ENCODE measurements around the gene MAP4K4. TPM values are rescaled to one million over a fixed set of nuclear protein-coding genes. Genes with fewer than 3 reads are reported as not detected.

The MAP4K4 gene
- total and polyA plus RNA-seq, 2 of the 13 experiments (the other 11 are each of a cell fraction or from before 2014, with no cell fraction given): 105 to 264 TPM

DNA sequence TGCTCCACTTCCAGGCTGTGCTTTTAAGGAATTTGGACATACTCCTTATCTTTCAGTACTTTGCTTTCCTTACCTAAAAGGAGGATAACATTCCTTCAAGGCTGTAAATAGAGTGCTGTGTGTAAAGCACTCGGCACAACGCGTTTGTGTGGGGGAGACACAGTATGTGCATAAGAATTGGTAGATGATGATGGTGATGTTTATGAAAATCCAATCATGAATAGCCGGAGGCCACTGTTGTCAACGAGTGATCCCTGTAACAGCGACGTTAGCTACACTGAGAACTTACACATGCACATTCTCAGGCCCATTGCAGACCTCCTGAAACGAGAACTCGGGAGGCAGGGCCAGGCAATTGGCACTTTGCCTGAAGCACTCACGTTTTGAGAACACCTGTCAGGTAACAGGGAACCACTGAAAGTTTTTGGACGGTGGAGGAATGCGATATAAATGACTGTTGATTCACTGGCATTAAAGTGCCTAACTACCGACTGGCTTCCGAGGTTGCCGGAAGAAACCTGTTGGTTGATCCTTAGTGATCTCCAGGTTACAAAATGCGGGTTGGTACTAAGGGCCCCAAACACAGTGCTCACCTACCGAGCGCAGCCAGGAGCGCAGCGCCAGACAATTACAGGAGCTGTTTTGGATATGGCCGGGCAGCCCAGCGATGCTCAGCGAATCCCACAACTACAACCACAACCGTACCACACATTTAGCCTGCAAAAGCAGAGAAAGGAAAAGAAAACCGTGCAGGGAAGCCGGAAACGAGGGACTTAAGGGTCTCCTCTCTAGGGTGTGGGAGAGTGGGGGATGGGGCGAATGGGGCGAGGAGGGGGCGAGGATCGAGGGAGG is 1.0 kb upstream of the MAP4K4 start (continued):
- TF ChIP-seq, protein P1, sequence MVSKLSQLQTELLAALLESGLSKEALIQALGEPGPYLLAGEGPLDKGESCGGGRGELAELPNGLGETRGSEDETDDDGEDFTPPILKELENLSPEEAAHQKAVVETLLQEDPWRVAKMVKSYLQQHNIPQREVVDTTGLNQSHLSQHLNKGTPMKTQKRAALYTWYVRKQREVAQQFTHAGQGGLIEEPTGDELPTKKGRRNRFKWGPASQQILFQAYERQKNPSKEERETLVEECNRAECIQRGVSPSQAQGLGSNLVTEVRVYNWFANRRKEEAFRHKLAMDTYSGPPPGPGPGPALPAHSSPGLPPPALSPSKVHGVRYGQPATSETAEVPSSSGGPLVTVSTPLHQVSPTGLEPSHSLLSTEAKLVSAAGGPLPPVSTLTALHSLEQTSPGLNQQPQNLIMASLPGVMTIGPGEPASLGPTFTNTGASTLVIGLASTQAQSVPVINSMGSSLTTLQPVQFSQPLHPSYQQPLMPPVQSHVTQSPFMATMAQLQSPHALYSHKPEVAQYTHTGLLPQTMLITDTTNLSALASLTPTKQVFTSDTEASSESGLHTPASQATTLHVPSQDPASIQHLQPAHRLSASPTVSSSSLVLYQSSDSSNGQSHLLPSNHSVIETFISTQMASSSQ (IDR thresholded peaks at IDR 0.05; ENCODE audit: low read depth): no peak
- TF ChIP-seq, protein P1 (CRISPR knock-in tag; IDR thresholded peaks at IDR 0.05; ENCODE audit: borderline replicate concordance): peak; percentile 36; the same call in 1 of the 2 replicates
- TF ChIP-seq FOXJ3 (CRISPR knock-in tag; IDR thresholded peaks at IDR 0.05; ENCODE audit: borderline replicate concordance) (peak; percentile 36; the same call in 1 of the 2 replicates), ASH2L (IDR thresholded peaks at IDR 0.05; ENCODE audit: insufficient read length, low read depth, low read length) (peak; percentile 65), ZSCAN25 (CRISPR knock-in tag; IDR thresholded peaks at IDR 0.05) (no peak), ZNF414 (CRISPR knock-in tag; IDR thresholded peaks at IDR 0.05) (0 out of 2 replicates have a peak, but pooled peaks have one; percentile 22), ZNF503 (CRISPR knock-in tag; IDR thresholded peaks at IDR 0.05) (no peak), ZNF275 (CRISPR knock-in tag; IDR thresholded peaks at IDR 0.05; ENCODE audit: borderline replicate concordance) (no peak), CBX5 (CRISPR knock-in tag; IDR thresholded peaks at IDR 0.05; ENCODE audit: borderline replicate concordance) (0 out of 2 replicates have a peak, but pooled peaks have one; percentile 25), MTA1 (CRISPR knock-in tag; IDR thresholded peaks at IDR 0.05; ENCODE audit: borderline replicate concordance) (no peak; the same call in 1 of the 2 replicates), KLF15 (CRISPR knock-in tag; IDR thresholded peaks at IDR 0.05; ENCODE audit: borderline replicate concordance) (no peak)
- TF ChIP-seq, protein P2, sequence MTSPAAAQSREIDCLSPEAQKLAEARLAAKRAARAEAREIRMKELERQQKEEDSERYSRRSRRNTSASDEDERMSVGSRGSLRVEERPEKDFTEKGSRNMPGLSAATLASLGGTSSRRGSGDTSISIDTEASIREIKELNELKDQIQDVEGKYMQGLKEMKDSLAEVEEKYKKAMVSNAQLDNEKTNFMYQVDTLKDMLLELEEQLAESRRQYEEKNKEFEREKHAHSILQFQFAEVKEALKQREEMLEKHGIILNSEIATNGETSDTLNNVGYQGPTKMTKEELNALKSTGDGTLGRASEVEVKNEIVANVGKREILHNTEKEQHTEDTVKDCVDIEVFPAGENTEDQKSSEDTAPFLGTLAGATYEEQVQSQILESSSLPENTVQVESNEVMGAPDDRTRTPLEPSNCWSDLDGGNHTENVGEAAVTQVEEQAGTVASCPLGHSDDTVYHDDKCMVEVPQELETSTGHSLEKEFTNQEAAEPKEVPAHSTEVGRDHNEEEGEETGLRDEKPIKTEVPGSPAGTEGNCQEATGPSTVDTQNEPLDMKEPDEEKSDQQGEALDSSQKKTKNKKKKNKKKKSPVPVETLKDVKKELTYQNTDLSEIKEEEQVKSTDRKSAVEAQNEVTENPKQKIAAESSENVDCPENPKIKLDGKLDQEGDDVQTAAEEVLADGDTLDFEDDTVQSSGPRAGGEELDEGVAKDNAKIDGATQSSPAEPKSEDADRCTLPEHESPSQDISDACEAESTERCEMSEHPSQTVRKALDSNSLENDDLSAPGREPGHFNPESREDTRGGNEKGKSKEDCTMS (CRISPR knock-in tag; conservative IDR thresholded peaks at IDR 0.05): no peak
